Stimulated activated CD4-positive, alpha-beta T cell treated with anti-CD3 and anti-CD28 coated beads, Interleukin-12 subunit alpha, Interleukin-12 subunit beta, amount 100 ng/mL, for 24 hours (primary cell): ENCODE data around the gene EIF2B5.
"Not testable (repeated sequence)": the region's sequence is repeated elsewhere in the genome, so short reads cannot be mapped to it uniquely, and the experiment has no call there.

ENCODE experiments used
- DNase-seq, 2 experiments: peaks; one replicate each; pipeline ENCODE4 v3.0.0-alpha.2; 2020; ENCODE audit warnings: low read depth in 2 of 2

Gene EIF2B5

DNA sequence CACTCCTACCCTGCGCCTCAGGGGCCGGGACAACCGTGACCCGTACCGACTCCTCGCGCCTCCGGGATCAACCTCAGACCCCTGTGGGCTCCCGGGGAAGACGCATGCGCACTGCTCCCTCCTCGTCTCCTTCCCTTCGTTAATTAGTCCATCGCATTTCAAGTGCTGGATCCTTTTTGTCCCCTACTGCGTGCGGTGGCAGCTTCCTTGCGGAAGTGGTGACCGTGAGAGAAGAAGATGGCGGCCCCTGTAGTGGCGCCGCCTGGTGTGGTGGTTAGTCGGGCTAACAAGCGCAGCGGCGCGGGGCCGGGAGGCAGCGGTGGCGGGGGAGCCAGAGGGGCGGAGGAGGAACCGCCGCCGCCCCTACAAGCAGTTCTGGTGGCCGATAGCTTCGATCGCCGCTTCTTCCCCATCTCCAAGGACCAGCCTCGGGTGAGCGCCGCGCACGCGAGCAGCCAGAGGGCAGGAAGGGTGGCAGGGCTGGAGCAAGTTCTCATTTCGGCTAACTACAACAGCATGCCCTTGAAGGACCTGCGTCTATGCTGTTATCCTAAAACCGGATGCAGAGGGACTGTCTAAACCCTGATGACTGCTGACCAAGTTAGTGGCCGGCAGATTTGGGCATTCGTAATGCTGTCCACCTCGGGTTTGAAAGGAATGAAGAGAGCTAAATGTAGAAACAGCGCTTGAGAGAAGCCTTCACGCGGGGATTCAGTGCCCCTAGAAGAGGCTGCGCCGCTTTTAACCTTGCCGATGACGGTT is at the start of gene EIF2B5:
EIF2B5 (plus strand) TSS at position 210 of the 762 bp plus-strand sequence; CDS start at position 238, 28 bp downstream.
- peak; percentile 79 to 84 for DNase-seq

DNA sequence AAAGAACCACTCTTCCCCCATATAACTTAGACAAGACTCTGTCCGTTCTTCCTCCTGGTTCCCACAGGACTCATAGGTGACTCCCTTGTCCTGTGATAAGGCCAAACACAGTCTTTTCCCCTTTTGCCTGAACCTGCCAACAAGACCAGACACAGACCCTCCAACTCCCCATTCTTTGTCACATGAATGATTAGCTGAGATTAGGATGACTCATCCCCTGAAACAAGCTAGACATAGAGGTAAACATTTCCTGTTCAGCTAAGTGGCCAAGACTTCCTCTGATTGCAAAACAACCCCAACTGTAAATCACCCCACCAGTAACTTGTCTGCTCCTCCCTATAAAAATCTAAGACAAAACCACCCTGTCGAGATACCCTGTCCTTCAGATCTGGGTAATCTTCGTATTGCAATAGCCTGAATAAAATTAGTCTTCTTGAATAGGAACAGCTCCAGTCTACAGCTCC is 49.7 kb upstream of the EIF2B5 start:
- no peak for DNase-seq

GRCh38 chr3:184092199-184092598 is 43.0 kb upstream of the EIF2B5 start:
- DNase-seq: no peak

GRCh38 chr3:184096811-184097383 is 38.3 kb upstream of the EIF2B5 start, which contains the start of gene HTR3E:
Gene HTR3E, plus strand, starts transcription at chr3:184097064. Its CDS starts 466 bp downstream, at chr3:184097530.
- no peak for DNase-seq

DNA sequence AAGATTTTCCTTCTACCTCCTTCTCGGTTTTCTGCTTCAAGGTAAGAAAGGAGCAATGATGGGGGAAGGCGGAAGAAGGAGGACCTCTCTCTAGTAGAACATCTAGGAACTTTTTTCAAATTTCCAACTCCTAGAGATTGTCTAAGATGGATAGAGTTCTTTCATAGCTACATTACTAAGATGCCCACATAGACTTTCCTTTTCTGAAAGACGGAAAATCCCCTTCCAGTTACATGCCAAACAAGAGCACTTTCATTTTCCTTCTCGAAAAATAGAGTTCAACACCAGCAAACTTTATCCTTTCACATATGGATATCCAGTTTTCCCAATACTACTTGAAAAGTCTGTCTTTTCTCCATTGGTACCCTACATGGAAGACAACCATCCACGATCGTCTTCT is 37.6 kb upstream of the EIF2B5 start:
- DNase-seq: no peak

- no peak for DNase-seq
Measured at GRCh38 chr3:184099806-184100686, 35.1 kb upstream of the EIF2B5 start.

GRCh38 chr3:184110316-184110725 is 24.8 kb upstream of the EIF2B5 start:
- DNase-seq: no peak

GRCh38 chr3:184116017-184116416 is 19.1 kb upstream of the EIF2B5 start:
- DNase-seq: no peak

DNA sequence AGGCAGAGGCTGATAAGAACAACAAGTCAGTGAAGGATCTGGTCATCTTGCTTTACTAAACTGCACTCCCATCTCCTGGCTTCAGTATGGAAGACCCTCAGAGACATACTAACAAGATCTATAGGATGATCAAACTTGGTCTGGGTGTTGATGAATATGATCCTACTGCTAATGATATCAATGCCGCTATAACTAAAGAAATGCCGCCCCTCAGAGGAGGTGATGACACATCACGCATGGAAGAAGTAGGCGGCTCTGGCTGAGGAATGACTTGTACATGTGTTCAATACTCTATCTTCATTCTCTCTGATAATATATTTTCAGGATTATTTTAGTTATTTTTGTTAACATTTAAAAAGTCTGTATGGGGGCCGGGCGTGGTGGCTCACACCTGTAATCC is 17.5 kb upstream of the EIF2B5 start:
- no peak for DNase-seq

- not testable (repeated sequence) for DNase-seq
Measured at GRCh38 chr3:184121031-184121430, 14.1 kb upstream of the EIF2B5 start.

DNA sequence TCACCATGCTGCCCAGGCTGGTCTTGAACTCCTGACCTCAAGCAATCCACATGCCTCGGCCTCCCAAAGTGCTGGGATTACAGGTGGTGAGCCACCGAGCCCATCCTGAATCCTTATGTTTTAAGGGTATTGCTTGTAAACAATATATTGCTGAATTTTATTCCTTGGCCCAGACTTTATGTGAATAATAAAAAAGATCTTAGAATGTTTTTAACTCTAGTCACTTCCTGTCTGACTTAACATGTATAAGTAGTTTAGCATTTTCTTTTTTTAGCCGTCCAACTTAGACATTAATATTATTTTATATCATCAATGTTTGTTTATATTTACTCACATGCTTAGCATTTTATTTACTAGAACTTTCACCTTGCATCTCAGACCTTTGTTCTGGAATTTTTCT is 9.2 kb upstream of the EIF2B5 start:
- DNase-seq: no peak

DNA sequence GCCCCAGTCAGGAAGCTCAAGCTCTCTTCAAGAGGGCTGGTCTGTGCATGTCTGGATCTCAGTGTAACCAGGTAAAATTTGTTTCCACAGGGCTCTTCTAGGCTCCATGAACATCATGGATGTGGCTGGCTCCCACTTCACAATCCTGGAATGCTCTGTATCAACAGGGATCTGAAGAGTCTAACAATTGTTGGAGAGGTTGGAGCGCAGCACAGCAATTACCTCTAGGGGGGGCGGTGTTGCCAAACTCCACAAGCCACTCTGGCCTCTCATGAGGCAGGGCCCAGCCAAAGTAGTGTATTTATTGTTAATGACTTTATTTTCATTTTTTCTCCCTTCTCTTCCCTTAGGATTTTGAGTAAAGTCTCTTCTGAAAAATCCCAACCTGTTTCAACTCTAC is 6.1 kb upstream of the EIF2B5 start:
- DNase-seq: no peak

GRCh38 chr3:184132945-184133344 is 2.2 kb upstream of the EIF2B5 start:
- no peak for DNase-seq

GRCh38 chr3:184133840-184134745 is 1.1 kb upstream of the EIF2B5 start:
- DNase-seq: peak; percentile 46 to 70

GRCh38 chr3:184134746-184135148 is 411 bp upstream of the EIF2B5 start:
- DNase-seq: no peak

GRCh38 chr3:184135911-184136260 is 728 bp downstream of the EIF2B5 start:
- no peak for DNase-seq

GRCh38 chr3:184140436-184140835 is 5.3 kb downstream of the EIF2B5 start:
- DNase-seq: no peak

DNA sequence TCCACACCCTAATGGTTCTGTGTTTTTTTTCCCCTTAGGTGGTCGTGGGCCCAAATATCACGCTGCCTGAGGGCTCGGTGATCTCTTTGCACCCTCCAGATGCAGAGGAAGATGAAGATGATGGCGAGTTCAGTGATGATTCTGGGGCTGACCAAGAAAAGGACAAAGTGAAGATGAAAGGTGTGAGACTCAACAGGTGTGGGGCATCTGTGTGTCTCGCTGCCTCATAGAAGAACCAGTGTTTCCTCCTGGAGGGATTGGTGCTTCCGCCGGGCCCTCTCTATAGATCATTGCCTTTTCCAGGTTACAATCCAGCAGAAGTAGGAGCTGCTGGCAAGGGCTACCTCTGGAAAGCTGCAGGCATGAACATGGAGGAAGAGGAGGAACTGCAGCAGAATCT is 7.0 kb downstream of the EIF2B5 start:
- DNase-seq: no peak

DNA sequence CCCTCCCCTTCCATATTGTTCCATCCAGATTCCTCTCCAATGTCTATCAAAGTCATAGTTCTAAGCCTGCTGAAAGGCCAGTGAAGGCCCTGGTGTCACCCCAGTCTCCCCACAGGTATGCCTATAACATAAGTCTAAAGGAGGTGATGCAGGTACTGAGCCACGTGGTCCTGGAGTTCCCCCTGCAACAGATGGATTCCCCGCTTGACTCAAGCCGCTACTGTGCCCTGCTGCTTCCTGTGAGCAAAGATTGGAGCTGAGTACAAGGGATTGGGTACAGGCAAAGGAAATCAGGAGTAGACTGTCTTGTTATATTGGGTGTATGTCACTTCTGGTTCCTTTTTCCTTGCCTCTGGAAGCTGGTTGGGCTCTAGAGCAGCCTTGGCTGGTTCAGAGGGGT is 8.2 kb downstream of the EIF2B5 start:
- no peak for DNase-seq

DNA sequence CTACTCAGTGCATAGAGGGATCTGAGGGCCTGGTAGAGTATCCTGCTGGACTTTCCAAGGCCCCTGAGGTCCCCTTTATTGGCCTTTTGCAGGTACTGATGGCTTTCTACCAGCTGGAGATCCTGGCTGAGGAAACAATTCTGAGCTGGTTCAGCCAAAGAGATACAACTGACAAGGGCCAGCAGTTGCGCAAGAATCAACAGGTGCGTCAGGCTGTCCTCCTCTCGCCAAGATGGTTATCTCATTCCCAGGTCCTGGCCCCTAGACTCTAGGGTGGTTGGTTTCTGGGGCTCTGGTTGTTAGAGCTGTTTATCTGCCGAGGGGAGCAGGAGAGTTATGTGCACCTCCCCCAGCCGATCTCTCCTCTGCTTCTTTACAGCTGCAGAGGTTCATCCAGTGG is 9.3 kb downstream of the EIF2B5 start:
- no peak for DNase-seq

DNA sequence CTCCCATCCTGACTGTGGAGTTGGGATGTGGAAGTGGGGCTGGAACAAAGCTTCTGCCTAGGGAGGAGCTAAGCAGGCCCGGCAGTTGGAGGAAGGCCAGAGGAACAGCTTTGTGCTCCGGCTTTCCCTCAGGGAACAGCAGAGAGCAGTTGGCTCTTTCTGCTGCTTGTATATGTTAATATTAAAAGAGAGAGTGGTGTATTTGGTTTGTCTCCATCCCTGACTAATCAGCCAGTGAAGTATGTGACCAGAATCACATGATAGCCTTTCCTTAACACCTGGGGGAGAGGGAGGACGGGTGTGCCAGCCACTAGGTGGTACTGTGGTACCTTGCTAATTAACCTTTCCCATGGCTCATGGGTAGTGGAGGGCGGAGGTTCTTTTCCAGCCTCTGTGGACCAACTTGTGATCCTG is 10.0 kb downstream of the EIF2B5 start:
- no peak for DNase-seq
